ENCODE measurements around the gene ASCC3.

DNA sequence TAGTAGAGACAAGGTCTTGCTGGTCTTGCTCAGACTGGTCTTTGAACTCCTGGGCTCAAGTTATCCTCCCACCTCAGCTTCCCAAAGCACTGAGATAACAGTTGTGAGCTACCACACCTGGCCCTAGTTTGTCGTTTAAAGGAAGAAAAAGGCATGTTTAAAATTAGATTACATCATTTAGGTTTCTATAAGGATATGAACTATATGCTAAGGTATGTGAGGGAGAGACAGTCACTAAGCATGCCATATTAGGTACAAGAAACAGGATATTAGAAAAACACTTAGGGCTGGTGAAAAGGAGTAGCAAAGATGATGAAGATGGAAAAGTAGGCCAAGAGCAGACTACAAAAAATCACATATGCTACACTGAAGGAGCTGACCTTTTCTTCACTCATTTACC is 106.4 kb downstream of the ASCC3 start:
- no peak for TF ChIP-seq EZH2 (IDR thresholded peaks at IDR 0.05; ENCODE audit: borderline replicate concordance)
- TF ChIP-seq, protein P1, sequence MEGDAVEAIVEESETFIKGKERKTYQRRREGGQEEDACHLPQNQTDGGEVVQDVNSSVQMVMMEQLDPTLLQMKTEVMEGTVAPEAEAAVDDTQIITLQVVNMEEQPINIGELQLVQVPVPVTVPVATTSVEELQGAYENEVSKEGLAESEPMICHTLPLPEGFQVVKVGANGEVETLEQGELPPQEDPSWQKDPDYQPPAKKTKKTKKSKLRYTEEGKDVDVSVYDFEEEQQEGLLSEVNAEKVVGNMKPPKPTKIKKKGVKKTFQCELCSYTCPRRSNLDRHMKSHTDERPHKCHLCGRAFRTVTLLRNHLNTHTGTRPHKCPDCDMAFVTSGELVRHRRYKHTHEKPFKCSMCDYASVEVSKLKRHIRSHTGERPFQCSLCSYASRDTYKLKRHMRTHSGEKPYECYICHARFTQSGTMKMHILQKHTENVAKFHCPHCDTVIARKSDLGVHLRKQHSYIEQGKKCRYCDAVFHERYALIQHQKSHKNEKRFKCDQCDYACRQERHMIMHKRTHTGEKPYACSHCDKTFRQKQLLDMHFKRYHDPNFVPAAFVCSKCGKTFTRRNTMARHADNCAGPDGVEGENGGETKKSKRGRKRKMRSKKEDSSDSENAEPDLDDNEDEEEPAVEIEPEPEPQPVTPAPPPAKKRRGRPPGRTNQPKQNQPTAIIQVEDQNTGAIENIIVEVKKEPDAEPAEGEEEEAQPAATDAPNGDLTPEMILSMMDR (IDR thresholded peaks at IDR 0.05; ENCODE audit: poor library complexity), result no peak

All from hepatocyte (in vitro differentiated cells).